Measurements from ENCODE around the gene OGFOD3. TPM values are rescaled to one million over a fixed set of nuclear protein-coding genes. Genes with fewer than 3 reads are reported as not detected.
"Not testable (repeated sequence)": the region's sequence is repeated elsewhere in the genome, so short reads cannot be mapped to it uniquely, and the experiment has no call there.

OGFOD3 gene
- total RNA-seq, 4 donors from 2014 or later, result 13.0 to 28.7 (median 23.2) TPM

DNA sequence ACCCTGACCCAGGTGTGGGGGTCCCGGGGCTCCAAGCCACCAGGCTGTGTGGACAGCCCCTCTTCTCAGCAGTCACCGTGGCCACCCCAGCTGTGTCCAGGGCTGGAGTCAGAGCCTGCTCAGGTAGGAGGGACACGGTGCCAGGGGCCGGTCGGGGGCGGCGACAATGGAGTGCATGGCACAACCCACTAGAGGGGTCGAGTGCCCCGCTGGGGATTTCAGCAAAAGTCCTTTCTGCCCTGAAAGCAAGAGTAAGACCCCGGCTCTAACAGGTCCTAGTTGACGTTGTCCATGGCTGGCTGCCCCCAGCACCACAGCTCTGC, 35.5 kb downstream of the OGFOD3 start:
- no peak overlapping the region for H3K4me3 ChIP-seq (ENCODE audit: low read depth, poor library complexity, severe bottlenecking)
- DNase-seq (ENCODE audit: low spot score in 2 of 2), result no peak
- WGBS, 2 donors, result 76% methylated on average over 11 of the region's 11 CpGs
- intact Hi-C loops (cut with DNase I; ENCODE audit: low total_unique reads), result no loop called here
- TF ChIP-seq CTCF (IDR thresholded peaks at IDR 0.05), result no peak
- no peak for TF ChIP-seq POLR2A (IDR thresholded peaks at IDR 0.05)

DNA sequence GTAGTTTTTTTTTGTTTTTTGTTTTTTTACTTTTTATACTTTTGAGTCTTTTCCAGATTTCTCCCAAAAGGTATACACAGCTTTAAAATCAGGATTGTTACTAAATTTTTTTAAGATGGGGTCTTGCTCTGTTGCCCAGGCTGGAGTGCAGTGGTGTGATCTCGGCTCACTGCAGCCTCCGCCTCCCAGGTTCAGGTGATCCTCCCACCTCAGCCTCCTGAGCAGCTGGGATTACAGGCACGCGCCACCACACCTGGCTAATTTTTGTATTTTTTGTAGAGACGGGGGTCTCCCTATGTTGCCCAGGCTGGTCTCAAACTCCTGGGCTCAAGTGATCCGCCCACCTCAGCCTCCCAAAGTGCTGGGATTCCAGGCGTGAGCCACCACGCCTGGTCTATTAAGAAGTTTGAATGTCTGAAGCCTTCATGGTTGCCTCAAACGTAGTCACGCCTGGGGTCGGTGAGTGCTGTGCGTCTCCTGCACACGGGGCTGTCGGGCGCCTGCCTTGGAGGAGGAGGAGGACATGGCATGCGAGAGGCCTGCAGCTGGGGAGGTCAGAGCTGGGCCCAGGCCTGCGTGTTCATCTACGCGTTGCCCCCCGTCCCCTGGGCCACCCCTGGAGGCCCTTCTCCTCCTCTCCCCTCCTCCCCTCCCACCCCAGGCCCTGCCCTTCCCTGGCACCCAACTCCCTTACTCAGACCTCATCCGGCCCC, 36.0 kb downstream of the OGFOD3 start:
- intact Hi-C loops (cut with DNase I; ENCODE audit: low total_unique reads); DNase-seq (ENCODE audit: low spot score in 2 of 2); H3K4me3 ChIP-seq (ENCODE audit: low read depth, poor library complexity, severe bottlenecking): not testable (repeated sequence)
- WGBS, 2 donors, result 79 to 82% methylated on average over 20 to 21 of the region's 21 CpGs

- DNase-seq (ENCODE audit: low spot score in 2 of 2); H3K4me3 ChIP-seq (ENCODE audit: low read depth, poor library complexity, severe bottlenecking); intact Hi-C loops (cut with DNase I; ENCODE audit: low total_unique reads): not testable (repeated sequence)
- WGBS, 2 donors, result 59 to 64% methylated on average over 10 of the region's 10 CpGs
Observed at GRCh38 chr17:82381703-82382009, 36.7 kb downstream of the OGFOD3 start.

DNA sequence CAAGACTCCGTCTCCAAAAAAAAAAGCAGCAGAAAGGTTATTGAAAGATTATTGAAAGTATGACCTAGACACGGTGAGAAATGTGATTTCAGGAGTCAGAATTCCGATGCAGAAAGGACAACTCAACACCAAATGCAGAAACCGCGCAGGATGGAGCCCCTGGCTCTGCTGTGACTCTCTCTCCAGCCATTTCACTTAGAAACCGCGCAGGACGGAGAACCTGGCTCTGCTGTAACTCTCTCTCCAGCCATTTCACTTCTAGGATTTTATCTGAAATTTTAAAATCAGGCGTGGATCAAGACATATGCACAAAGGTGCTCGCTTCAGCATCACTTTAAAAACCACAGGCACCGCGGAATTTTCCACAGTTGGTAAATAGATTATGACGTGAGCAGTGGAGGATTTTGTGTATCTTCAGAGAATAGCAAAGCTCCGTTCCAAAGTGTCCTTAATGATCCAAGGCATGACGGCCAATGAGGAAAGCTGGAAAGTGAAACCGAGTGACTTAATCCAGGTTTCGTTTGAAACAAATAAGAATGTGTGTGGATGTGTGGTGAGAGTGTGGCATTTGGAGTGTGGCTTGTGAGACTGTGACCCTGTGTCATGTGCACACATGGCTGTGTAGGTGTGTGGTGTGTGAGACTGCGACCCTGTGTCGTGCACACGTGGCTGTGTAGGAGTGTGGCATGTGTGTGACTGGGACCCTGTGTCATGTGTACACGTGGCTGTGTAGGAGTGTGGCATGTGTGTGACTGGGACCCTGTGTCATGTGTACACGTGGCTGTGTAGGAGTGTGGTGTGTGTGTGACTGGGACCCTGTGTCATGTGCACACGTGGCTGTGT, 37.3 kb downstream of the OGFOD3 start:
- no peak overlapping the region for H3K4me3 ChIP-seq (ENCODE audit: low read depth, poor library complexity, severe bottlenecking)
- no peak for DNase-seq (ENCODE audit: low spot score in 2 of 2)
- intact Hi-C loops (cut with DNase I; ENCODE audit: low total_unique reads), result no loop called here
- WGBS, 2 donors, result 50 to 65% methylated on average over 23 of the region's 23 CpGs
- no peak for TF ChIP-seq CTCF (IDR thresholded peaks at IDR 0.05)
- no peak for TF ChIP-seq POLR2A (IDR thresholded peaks at IDR 0.05)

- intact Hi-C loops (cut with DNase I; ENCODE audit: low total_unique reads), result no loop called here
- no peak overlapping the region for H3K4me3 ChIP-seq (ENCODE audit: low read depth, poor library complexity, severe bottlenecking)
- TF ChIP-seq POLR2A (IDR thresholded peaks at IDR 0.05) (no peak), CTCF (IDR thresholded peaks at IDR 0.05) (no peak)
- no peak for DNase-seq (ENCODE audit: low spot score in 2 of 2)
- WGBS, 2 donors, result 32 to 35% methylated on average over 7 to 10 of the region's 10 CpGs
Observed at GRCh38 chr17:82378741-82379021, 39.7 kb downstream of the OGFOD3 start.

GRCh38 chr17:82377924-82378740, 40.3 kb downstream of the OGFOD3 start:
- DNase-seq (ENCODE audit: low spot score in 2 of 2), result no peak
- no peak overlapping the region for H3K4me3 ChIP-seq (ENCODE audit: low read depth, poor library complexity, severe bottlenecking)
- TF ChIP-seq POLR2A (IDR thresholded peaks at IDR 0.05) (no peak), CTCF (IDR thresholded peaks at IDR 0.05) (no peak)
- intact Hi-C loops (cut with DNase I; ENCODE audit: low total_unique reads), result no loop called here
- WGBS, 2 donors, result 69 to 78% methylated on average over 29 to 31 of the region's 31 CpGs

DNA sequence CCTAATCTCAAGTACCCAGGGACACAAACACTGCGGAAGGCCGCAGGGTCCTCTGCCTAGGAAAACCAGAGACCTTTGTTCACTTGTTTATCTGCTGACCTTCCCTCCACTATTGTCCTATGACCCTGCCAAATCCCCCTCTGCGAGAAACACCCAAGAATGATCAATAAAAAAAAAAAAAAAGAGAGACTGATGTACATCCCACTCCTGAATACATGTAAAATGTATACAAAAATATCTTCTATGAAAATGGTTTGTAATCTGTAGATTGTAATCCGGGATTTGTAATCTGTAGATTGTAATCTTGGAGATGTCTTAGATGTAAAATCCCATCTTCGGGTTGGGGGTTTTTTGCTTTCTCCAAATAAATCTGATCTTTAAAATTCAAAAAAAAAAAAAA, 41.1 kb downstream of the OGFOD3 start:
- intact Hi-C loops (cut with DNase I; ENCODE audit: low total_unique reads); H3K4me3 ChIP-seq (ENCODE audit: low read depth, poor library complexity, severe bottlenecking); DNase-seq (ENCODE audit: low spot score in 2 of 2): not testable (repeated sequence)
- WGBS, 2 donors, result 64 to 68% methylated on average over 3 of the region's 5 CpGs
